CD4-positive, alpha-beta T cell treated with Interleukin-17A for 4 hours (primary cell): Measurements from ENCODE around the gene CES5A.
"Not testable (repeated sequence)": the region's sequence is repeated elsewhere in the genome, so short reads cannot be mapped to it uniquely, and the experiment has no call there.

Experiments
- DNase-seq: peaks from one replicate; pipeline ENCODE4 v3.0.0-alpha.2; 2020; ENCODE audit warnings: mixed read lengths

CES5A gene

DNA sequence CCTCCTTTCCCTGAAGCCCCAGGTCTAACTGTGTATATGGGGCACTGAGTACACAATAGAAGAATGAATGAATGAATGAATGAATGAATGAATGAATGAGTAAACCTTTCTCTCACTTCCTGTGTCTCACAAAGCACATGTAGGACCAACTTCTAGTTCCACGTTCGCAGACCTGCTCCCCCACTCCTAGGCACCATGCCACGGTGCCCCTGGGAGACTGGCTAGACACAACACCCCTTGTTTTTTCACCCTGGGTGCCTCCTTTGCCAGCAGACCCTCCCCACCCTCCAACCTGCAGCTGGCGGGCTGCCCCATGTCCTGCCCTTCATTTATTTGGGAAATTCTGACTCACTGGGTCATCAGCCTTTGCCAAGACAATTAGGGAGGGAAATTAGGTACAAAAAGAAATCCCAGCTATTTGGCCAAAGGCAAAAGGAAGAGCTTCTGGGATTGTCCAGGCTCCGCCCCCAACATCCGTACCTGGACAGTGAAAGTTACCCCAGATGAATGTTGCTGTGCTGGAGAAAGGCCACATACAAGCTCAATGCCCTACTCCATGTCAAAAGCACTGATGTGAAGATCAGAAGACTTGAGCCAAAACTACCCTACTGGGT lies 50.0 kb downstream of the CES5A start:
- no peak for DNase-seq

DNA sequence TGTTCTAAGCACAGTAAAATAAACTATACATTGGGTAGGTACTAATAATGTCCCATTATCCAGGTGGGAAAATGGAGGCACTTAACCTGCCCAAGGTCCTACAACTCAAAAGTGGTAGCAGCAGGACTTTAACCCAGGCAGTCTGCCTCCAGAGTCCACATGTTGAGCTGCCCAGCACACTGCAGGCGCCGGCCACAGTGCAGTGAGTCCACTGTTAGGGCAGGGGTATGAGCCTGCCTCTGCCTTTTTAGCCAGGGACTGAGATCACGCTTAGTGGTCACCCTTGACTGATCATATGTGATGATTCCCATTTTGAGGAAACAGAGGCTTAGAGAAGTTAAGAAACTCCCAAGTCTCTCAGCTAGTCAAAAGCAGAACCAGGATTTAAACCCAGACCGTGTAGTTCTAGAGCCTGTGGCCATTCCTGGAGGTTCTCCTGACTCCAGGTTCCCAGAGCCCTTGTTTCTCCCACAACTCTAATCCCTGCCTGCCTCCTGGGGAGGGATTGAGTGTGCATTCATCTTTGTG lies 50.6 kb downstream of the CES5A start:
- DNase-seq, result no peak

- no peak for DNase-seq
Observed at GRCh38 chr16:55822280-55822810, 52.8 kb downstream of the CES5A start.

GRCh38 chr16:55821210-55821609 lies 54.0 kb downstream of the CES5A start:
- DNase-seq, result no peak

DNA sequence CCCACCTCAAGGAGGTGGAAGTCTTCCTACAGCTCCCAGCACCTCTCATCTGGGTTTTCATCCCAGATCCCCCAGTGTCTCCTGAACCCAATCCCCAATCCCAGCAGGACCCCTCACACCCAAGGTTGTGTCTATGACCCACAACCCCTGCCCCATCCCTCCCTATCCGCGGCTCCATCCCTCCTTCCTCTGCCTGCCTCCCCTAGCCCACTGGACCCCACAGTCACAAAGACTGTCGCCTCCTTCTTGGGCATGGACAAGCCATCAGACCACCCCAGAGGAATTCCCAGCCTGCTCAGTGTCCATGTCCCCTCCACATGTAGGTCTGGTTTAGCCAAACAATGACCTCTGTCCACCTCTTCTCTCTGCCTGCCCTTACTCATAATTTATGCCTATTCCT lies 54.6 kb downstream of the CES5A start:
- no peak for DNase-seq

- DNase-seq, result no peak
Observed at GRCh38 chr16:55817236-55817912, 57.8 kb downstream of the CES5A start.

DNA sequence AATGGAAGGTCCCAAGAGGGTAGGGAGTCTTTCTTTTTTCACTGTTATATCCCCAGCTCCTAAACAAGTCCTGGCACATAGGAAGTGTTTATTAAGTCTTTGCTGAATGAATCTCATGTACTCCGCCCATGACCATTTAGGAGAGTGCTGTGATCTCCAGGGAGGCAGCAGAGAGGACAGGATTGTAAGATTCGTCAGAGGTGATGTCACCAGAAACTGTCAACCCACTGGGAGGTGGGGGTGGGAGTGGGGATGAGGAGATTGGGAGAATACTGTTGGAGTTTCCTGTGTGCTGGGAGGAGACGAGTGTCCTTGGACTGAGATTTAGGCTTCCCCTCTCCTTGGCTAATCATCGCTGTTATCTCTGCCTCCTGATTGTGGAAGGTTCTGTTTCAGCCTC lies 59.0 kb downstream of the CES5A start:
- not testable (repeated sequence) for DNase-seq

DNA sequence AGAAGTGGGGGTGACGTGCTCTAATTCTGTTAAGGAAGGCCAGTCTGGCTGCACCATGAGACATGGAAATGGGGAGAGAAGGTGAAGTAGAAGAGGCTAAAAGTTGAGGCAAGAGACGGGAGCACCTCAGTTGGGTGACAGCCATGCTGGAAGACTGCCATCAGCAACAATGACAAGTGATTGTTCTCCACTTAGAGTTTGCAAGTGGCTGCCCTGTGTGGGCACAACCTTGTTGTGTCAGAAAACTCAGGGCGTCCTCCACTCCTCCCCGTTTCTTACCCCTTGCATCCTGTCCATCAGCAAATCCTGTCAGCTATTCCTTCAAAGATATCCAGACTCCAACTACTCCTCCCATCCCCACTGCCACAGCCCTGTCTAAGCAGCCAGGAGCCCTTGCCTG lies 59.9 kb downstream of the CES5A start:
- no peak for DNase-seq

DNA sequence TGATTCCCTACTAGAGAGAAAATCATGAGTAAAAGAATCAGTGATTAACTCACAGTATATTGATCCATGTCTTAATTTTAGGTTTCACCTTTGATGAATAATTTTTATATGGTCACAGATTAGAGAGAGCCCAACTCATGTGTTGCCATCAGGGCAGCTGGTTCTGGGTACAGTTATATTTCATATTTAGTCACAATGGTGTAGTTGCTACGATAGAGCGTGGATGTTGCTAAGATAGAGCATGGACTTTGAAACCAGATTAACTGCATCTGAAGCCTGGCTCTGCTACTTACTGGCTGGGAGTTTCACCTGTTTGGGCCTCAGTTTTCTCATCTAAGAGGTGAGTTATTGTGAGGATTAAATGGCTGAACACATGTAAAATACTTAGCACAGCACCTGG lies 61.0 kb downstream of the CES5A start:
- DNase-seq, result not testable (repeated sequence)

GRCh38 chr16:55813730-55814129 lies 61.4 kb downstream of the CES5A start:
- not testable (repeated sequence) for DNase-seq

DNA sequence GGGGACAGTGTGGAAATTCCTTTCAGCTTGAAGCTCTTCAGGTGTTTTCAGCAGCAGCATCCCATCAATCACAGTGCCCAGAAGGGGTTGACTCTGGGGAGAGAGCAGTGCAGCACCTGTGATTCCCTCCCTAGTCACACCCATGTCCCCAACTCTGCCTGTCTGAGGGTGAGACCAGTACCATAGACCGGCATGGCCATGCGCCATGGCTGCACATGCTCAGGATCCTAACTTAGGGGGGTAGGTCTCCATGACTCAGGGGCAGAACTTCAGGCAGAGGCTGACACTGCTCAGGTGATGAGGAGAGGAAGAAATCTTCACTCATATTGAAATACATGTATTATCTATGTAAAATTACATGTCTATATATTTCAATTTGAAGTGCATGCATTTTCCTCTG lies 62.2 kb downstream of the CES5A start:
- DNase-seq, result no peak

- no peak for DNase-seq
Observed at GRCh38 chr16:55811811-55812210, 63.4 kb downstream of the CES5A start.

GRCh38 chr16:55810451-55810961 lies 64.7 kb downstream of the CES5A start:
- no peak for DNase-seq

GRCh38 chr16:55809851-55810250 lies 65.3 kb downstream of the CES5A start:
- no peak for DNase-seq

GRCh38 chr16:55809386-55809785 lies 65.8 kb downstream of the CES5A start:
- no peak for DNase-seq

DNA sequence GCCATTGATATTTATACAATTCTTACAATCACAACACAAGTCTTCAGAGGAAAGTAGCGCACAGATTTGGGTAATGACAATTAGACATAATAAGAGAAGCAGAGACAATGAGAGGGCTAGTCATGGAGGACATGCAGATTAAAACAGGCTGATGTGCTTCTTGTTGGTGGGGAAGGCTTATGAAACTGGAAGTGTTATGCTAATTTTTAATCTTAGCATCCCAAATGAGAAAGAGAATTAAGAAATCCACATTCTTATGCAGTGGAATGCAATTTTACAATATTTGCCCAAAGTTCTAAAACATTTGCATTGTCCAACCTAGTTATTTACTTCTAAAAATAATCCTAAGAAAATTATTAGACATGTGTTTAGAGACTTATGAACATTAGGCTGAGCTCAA lies 66.9 kb downstream of the CES5A start:
- DNase-seq, result not testable (repeated sequence)

DNA sequence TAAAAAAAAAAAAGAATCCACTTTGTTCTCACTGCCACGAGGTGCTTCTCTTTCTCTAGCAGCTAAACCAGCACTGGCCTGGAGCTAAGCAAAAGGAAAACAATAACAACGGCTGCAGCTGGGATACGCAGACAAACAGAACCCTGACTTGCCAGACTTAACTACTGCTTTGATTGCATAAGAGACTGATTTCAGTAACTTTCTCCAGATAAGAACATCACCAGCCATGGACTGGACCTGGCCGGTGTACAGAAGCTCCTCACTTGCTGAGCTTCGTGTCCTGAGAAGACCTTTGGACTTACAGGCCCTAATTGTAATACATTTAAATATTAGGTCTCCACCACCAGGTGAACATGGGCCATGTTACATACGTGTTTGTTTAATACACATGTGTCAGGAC lies 70.1 kb downstream of the CES5A start:
- not testable (repeated sequence) for DNase-seq

- DNase-seq, result not testable (repeated sequence)
Observed at GRCh38 chr16:55803681-55804080, 71.5 kb downstream of the CES5A start.
